Astrocyte (in vitro differentiated cells and primary cell): ENCODE measurements around the gene CALCR.

ENCODE experiments used
- EZH2 ChIP-seq: IDR thresholded peaks from 2 replicates; pipeline ENCODE4 v1.6.1; 2012; ENCODE audit warnings: mild to moderate bottlenecking, low read length, inconsistent platforms; ENCODE audit not compliant: insufficient read depth
- TF ChIP-seq, protein P1 (sequence below): IDR thresholded peaks from 2 replicates; pipeline ENCODE4 v1.5.1; 2011; ENCODE audit warnings: low read depth, mild to moderate bottlenecking, inconsistent platforms, low read length, moderate library complexity; ENCODE audit not compliant: insufficient read depth

DNA sequence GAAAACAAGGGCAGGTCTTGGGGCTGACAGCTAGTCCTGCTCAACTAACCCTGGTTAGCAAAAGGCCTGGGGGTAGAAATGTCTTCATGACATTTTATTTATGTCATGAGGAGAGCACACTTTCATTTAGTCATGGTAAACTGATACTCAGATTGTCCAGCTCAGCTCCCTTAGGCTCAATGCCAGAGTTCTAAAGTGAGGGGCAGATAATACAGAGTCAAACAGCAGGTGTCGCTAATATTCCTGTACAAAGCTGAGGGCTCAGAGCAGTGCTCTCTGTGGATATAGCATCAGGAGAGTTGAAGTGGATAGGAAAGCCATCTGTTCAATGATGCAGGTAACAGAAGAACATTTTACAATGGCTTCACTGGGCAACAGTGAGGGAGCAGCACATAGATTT lies 26.8 kb upstream of the CALCR start:
- TF ChIP-seq, protein P1, sequence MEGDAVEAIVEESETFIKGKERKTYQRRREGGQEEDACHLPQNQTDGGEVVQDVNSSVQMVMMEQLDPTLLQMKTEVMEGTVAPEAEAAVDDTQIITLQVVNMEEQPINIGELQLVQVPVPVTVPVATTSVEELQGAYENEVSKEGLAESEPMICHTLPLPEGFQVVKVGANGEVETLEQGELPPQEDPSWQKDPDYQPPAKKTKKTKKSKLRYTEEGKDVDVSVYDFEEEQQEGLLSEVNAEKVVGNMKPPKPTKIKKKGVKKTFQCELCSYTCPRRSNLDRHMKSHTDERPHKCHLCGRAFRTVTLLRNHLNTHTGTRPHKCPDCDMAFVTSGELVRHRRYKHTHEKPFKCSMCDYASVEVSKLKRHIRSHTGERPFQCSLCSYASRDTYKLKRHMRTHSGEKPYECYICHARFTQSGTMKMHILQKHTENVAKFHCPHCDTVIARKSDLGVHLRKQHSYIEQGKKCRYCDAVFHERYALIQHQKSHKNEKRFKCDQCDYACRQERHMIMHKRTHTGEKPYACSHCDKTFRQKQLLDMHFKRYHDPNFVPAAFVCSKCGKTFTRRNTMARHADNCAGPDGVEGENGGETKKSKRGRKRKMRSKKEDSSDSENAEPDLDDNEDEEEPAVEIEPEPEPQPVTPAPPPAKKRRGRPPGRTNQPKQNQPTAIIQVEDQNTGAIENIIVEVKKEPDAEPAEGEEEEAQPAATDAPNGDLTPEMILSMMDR: no peak
- no peak for TF ChIP-seq EZH2
